Panc1 (cell line): ENCODE data around the gene LDHD.

ENCODE experiments used
- POLR2AphosphoS5 ChIP-seq: IDR thresholded peaks from 2 replicates; pipeline ENCODE4 v1.6.1; 2012; ENCODE audit warnings: mild to moderate bottlenecking, low read depth, low read length, moderate library complexity
- TF ChIP-seq, protein P1 (sequence below): fragments of 450-650 bp; IDR thresholded peaks from 2 replicates; pipeline ENCODE4 v1.5.1; 2017; ENCODE audit warnings: mild to moderate bottlenecking
- TF ChIP-seq, protein P2 (sequence below), 2 experiments: IDR thresholded peaks; 2 replicates each; pipeline ENCODE4 v1.6.1; 2011 to 2012; ENCODE audit warnings: low read depth in 2 of 2, control low read depth in 1 of 2, low read length in 1 of 2, mild to moderate bottlenecking in 1 of 2, moderate library complexity in 1 of 2; ENCODE audit not compliant: insufficient read depth in 1 of 2

GRCh38 chr16:75109732-75110243, 6.8 kb downstream of the LDHD start:
- TF ChIP-seq POLR2AphosphoS5, result no peak; the same call in 1 of the 2 replicates
- TF ChIP-seq, protein P1, sequence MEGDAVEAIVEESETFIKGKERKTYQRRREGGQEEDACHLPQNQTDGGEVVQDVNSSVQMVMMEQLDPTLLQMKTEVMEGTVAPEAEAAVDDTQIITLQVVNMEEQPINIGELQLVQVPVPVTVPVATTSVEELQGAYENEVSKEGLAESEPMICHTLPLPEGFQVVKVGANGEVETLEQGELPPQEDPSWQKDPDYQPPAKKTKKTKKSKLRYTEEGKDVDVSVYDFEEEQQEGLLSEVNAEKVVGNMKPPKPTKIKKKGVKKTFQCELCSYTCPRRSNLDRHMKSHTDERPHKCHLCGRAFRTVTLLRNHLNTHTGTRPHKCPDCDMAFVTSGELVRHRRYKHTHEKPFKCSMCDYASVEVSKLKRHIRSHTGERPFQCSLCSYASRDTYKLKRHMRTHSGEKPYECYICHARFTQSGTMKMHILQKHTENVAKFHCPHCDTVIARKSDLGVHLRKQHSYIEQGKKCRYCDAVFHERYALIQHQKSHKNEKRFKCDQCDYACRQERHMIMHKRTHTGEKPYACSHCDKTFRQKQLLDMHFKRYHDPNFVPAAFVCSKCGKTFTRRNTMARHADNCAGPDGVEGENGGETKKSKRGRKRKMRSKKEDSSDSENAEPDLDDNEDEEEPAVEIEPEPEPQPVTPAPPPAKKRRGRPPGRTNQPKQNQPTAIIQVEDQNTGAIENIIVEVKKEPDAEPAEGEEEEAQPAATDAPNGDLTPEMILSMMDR, result no peak
- TF ChIP-seq, protein P2, sequence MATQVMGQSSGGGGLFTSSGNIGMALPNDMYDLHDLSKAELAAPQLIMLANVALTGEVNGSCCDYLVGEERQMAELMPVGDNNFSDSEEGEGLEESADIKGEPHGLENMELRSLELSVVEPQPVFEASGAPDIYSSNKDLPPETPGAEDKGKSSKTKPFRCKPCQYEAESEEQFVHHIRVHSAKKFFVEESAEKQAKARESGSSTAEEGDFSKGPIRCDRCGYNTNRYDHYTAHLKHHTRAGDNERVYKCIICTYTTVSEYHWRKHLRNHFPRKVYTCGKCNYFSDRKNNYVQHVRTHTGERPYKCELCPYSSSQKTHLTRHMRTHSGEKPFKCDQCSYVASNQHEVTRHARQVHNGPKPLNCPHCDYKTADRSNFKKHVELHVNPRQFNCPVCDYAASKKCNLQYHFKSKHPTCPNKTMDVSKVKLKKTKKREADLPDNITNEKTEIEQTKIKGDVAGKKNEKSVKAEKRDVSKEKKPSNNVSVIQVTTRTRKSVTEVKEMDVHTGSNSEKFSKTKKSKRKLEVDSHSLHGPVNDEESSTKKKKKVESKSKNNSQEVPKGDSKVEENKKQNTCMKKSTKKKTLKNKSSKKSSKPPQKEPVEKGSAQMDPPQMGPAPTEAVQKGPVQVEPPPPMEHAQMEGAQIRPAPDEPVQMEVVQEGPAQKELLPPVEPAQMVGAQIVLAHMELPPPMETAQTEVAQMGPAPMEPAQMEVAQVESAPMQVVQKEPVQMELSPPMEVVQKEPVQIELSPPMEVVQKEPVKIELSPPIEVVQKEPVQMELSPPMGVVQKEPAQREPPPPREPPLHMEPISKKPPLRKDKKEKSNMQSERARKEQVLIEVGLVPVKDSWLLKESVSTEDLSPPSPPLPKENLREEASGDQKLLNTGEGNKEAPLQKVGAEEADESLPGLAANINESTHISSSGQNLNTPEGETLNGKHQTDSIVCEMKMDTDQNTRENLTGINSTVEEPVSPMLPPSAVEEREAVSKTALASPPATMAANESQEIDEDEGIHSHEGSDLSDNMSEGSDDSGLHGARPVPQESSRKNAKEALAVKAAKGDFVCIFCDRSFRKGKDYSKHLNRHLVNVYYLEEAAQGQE (IDR thresholded peaks at IDR 0.05; ENCODE audit: insufficient read depth in 1 of 2, low read depth in 2 of 2, low read length in 1 of 2), result no peak
